HepG2 (cell line): ENCODE measurements around the gene DAAM1. TPM values are rescaled to one million over a fixed set of nuclear protein-coding genes. Genes with fewer than 3 reads are reported as not detected.

Experiments used
- CEBPZ ChIP-seq: IDR thresholded peaks from 2 replicates; pipeline ENCODE4 v1.6.1; 2012; ENCODE audit warnings: low read length, improper control_type of control experiment
- GPN1 ChIP-seq: sonication (generic); formaldehyde crosslinking; IDR thresholded peaks from 2 replicates; pipeline ENCODE4 v1.5.1; 2020; ENCODE audit warnings: missing genetic modification reagents, borderline replicate concordance
- HHEX ChIP-seq: IDR thresholded peaks from 2 replicates; pipeline ENCODE4 v1.6.1; 2016; ENCODE audit warnings: control low read depth
- KLF15 ChIP-seq: sonication (generic); formaldehyde crosslinking; IDR thresholded peaks from 2 replicates; pipeline ENCODE4 v1.8.1; 2023; ENCODE audit warnings: borderline replicate concordance, mild to moderate bottlenecking, inconsistent platforms, missing genetic modification reagents, mixed read lengths
- NFRKB ChIP-seq: fragments of 450-650 bp; IDR thresholded peaks from 2 replicates; pipeline ENCODE4 v1.6.1; 2017
- NFYB ChIP-seq: sonication (generic); formaldehyde crosslinking; IDR thresholded peaks from 2 replicates; pipeline ENCODE4 v1.4.0; 2020; ENCODE audit warnings: missing genetic modification reagents
- ZBTB1 ChIP-seq: sonication (generic); formaldehyde crosslinking; IDR thresholded peaks from 2 replicates; pipeline ENCODE4 v1.4.0; 2020; ENCODE audit warnings: missing genetic modification reagents, borderline replicate concordance
- ZBTB3 ChIP-seq: sonication (generic); formaldehyde crosslinking; IDR thresholded peaks from 2 replicates; pipeline ENCODE4 v1.4.0; 2020; ENCODE audit warnings: low read depth, mild to moderate bottlenecking, moderate library complexity, missing genetic modification reagents, borderline replicate concordance
- ZNF225 ChIP-seq: sonication (generic); formaldehyde crosslinking; IDR thresholded peaks from 2 replicates; pipeline ENCODE4 v1.4.0; 2020; ENCODE audit warnings: mild to moderate bottlenecking, missing genetic modification reagents
- ZNF550 ChIP-seq: sonication (generic); formaldehyde crosslinking; IDR thresholded peaks from 2 replicates; pipeline ENCODE4 v1.4.0; 2020; ENCODE audit warnings: mild to moderate bottlenecking, missing genetic modification reagents, borderline replicate concordance
- ZNF670 ChIP-seq: sonication (generic); formaldehyde crosslinking; IDR thresholded peaks from 2 replicates; pipeline ENCODE4 v1.8.0; 2022; ENCODE audit warnings: mild to moderate bottlenecking, missing genetic modification reagents, borderline replicate concordance
- ZNF780A ChIP-seq: sonication (generic); formaldehyde crosslinking; IDR thresholded peaks from 2 replicates; pipeline ENCODE4 v1.8.0; 2022; ENCODE audit warnings: mild to moderate bottlenecking, missing genetic modification reagents, moderate library complexity
- ZNF792 ChIP-seq: IDR thresholded peaks from 2 replicates; pipeline ENCODE4 v1.6.1; 2016
- ZNF883 ChIP-seq: sonication (generic); formaldehyde crosslinking; IDR thresholded peaks from 2 replicates; pipeline ENCODE4 v1.5.1; 2020; ENCODE audit warnings: mild to moderate bottlenecking, missing genetic modification reagents; ENCODE audit errors: not compliant biosample characterization
- polyA plus RNA-seq, 8 experiments: library from polyadenylated mRNA; depleted of rRNA in 3 of 8; stranded (reverse) in 7 of 8; unstranded in 1 of 8; fragments of >200 nt; fragmentation: Illumina TruSeq in 4 of 8; extraction: Trizol in 4 of 8; gene quantifications; 2 replicates each; pipeline versions ENCODE4 v1.2.1 to v1.2.3, GENCODE V29; 2011 to 2016; ENCODE audit warnings: low read depth in 4 of 8, missing spikeins in 1 of 8, mixed read lengths in 1 of 8; ENCODE audit not compliant: insufficient read depth in 1 of 8
- total RNA-seq, 5 experiments: library from RNA; depleted of rRNA; stranded (reverse); fragments of >200 nt; fragmentation: Illumina TruSeq; extraction: Trizol; gene quantifications; 2 replicates each; pipeline ENCODE4 v1.2.3, GENCODE V29; 2016; ENCODE audit warnings: low read depth in 1 of 5
- TF ChIP-seq, protein P1 (sequence below): sonication (generic); formaldehyde crosslinking; IDR thresholded peaks from 2 replicates; pipeline ENCODE4 v1.4.0; 2020; ENCODE audit warnings: low read depth, mild to moderate bottlenecking, missing genetic modification reagents
- TF ChIP-seq, protein P2 (sequence below): IDR thresholded peaks from 2 replicates; pipeline ENCODE4 v1.6.1; 2016
- TF ChIP-seq, protein P3 (sequence below): sonication (generic); formaldehyde crosslinking; IDR thresholded peaks from 2 replicates; pipeline ENCODE4 v1.5.0; 2020; ENCODE audit warnings: mild to moderate bottlenecking, missing genetic modification reagents
- TF ChIP-seq, protein P4 (sequence below): sonication (generic); formaldehyde crosslinking; conservative IDR thresholded peaks from 2 replicates; pipeline ENCODE4 v1.8.1; 2023; ENCODE audit warnings: missing genetic modification reagents
- TF ChIP-seq, protein P5 (sequence below): sonication (generic); formaldehyde crosslinking; IDR thresholded peaks from 2 replicates; pipeline ENCODE4 v1.4.0; 2020; ENCODE audit warnings: missing genetic modification reagents

DAAM1 gene
- total and polyA plus RNA-seq, 2 of the 13 experiments (the other 11 are each of a cell fraction or from before 2014, with no cell fraction given), result 10.9 to 24.5 TPM

- TF ChIP-seq CEBPZ (no peak), ZNF550 (no peak), ZNF225 (CRISPR knock-in tag) (no peak), NFRKB (no peak), GPN1 (no peak), ZNF883 (CRISPR knock-in tag) (no peak), NFYB (CRISPR knock-in tag) (no peak), ZNF780A (CRISPR knock-in tag) (no peak), HHEX (CRISPR knock-in tag) (peak; percentile 49; the same call in 1 of the 2 replicates), ZBTB3 (CRISPR knock-in tag) (no peak), KLF15 (CRISPR knock-in tag) (no peak), ZNF670 (CRISPR knock-in tag) (no peak), ZNF792 (CRISPR knock-in tag) (peak; percentile 70; the same call in 1 of the 2 replicates), ZBTB1 (CRISPR knock-in tag) (no peak)
- TF ChIP-seq, protein P1, sequence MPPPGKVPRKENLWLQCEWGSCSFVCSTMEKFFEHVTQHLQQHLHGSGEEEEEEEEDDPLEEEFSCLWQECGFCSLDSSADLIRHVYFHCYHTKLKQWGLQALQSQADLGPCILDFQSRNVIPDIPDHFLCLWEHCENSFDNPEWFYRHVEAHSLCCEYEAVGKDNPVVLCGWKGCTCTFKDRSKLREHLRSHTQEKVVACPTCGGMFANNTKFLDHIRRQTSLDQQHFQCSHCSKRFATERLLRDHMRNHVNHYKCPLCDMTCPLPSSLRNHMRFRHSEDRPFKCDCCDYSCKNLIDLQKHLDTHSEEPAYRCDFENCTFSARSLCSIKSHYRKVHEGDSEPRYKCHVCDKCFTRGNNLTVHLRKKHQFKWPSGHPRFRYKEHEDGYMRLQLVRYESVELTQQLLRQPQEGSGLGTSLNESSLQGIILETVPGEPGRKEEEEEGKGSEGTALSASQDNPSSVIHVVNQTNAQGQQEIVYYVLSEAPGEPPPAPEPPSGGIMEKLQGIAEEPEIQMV (CRISPR knock-in tag), result no peak
- TF ChIP-seq, protein P2, sequence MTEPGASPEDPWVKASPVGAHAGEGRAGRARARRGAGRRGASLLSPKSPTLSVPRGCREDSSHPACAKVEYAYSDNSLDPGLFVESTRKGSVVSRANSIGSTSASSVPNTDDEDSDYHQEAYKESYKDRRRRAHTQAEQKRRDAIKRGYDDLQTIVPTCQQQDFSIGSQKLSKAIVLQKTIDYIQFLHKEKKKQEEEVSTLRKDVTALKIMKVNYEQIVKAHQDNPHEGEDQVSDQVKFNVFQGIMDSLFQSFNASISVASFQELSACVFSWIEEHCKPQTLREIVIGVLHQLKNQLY (CRISPR knock-in tag), result peak; percentile 41; the same call in 1 of the 2 replicates
- TF ChIP-seq, protein P3, sequence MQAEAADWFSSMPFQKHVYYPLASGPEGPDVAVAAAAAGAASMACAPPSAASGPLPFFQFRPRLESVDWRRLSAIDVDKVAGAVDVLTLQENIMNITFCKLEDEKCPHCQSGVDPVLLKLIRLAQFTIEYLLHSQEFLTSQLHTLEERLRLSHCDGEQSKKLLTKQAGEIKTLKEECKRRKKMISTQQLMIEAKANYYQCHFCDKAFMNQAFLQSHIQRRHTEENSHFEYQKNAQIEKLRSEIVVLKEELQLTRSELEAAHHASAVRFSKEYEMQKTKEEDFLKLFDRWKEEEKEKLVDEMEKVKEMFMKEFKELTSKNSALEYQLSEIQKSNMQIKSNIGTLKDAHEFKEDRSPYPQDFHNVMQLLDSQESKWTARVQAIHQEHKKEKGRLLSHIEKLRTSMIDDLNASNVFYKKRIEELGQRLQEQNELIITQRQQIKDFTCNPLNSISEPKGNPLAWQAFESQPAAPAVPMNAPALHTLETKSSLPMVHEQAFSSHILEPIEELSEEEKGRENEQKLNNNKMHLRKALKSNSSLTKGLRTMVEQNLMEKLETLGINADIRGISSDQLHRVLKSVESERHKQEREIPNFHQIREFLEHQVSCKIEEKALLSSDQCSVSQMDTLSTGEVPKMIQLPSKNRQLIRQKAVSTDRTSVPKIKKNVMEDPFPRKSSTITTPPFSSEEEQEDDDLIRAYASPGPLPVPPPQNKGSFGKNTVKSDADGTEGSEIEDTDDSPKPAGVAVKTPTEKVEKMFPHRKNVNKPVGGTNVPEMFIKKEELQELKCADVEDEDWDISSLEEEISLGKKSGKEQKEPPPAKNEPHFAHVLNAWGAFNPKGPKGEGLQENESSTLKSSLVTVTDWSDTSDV, result no peak
- TF ChIP-seq, protein P4, sequence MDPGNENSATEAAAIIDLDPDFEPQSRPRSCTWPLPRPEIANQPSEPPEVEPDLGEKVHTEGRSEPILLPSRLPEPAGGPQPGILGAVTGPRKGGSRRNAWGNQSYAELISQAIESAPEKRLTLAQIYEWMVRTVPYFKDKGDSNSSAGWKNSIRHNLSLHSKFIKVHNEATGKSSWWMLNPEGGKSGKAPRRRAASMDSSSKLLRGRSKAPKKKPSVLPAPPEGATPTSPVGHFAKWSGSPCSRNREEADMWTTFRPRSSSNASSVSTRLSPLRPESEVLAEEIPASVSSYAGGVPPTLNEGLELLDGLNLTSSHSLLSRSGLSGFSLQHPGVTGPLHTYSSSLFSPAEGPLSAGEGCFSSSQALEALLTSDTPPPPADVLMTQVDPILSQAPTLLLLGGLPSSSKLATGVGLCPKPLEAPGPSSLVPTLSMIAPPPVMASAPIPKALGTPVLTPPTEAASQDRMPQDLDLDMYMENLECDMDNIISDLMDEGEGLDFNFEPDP (CRISPR knock-in tag), result no peak
- TF ChIP-seq, protein P5, sequence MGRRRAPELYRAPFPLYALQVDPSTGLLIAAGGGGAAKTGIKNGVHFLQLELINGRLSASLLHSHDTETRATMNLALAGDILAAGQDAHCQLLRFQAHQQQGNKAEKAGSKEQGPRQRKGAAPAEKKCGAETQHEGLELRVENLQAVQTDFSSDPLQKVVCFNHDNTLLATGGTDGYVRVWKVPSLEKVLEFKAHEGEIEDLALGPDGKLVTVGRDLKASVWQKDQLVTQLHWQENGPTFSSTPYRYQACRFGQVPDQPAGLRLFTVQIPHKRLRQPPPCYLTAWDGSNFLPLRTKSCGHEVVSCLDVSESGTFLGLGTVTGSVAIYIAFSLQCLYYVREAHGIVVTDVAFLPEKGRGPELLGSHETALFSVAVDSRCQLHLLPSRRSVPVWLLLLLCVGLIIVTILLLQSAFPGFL (CRISPR knock-in tag), result no peak
Measured at GRCh38 chr14:59262717-59263454, 74.4 kb downstream of the DAAM1 start (continued).
